DND-41 (cell line): ENCODE measurements around the gene INPP5J.
"Not testable (repeated sequence)": the region's sequence is repeated elsewhere in the genome, so short reads cannot be mapped to it uniquely, and the experiment has no call there.

Experiments
- ATAC-seq: fragments of 200-7000 bp; cut with Tn5 transposase; 3 replicates; pipeline ENCODE4 v1.9.1; 2021; ENCODE audit warnings: low read depth; ENCODE audit not compliant: insufficient read depth
- DNase-seq: peaks from one replicate; pipeline ENCODE4 v3.0.0-alpha.2; 2020
- H2AFZ ChIP-seq: 2 replicates; pipeline ENCODE4 v1.6.0; 2012; ENCODE audit warnings: low read depth, low read length
- H3K27ac ChIP-seq: 2 replicates; pipeline ENCODE4 v1.5.1; 2012; ENCODE audit warnings: low read length, inconsistent platforms
- H3K27me3 ChIP-seq: fragments of 200-600 bp; sonication (generic); 2 replicates; pipeline ENCODE4 v1.6.0; 2012; ENCODE audit warnings: low read length, mild to moderate bottlenecking, inconsistent platforms; ENCODE audit not compliant: insufficient read depth, poor library complexity
- H3K36me3 ChIP-seq: 2 replicates; pipeline ENCODE4 v1.5.1; 2012; ENCODE audit warnings: low read length, inconsistent platforms; ENCODE audit not compliant: insufficient read depth
- H3K4me1 ChIP-seq: 2 replicates; pipeline ENCODE4 v1.5.1; 2012; ENCODE audit warnings: mild to moderate bottlenecking, low read length; ENCODE audit not compliant: insufficient read depth
- H3K4me2 ChIP-seq: 2 replicates; pipeline ENCODE4 v1.6.0; 2012; ENCODE audit warnings: mild to moderate bottlenecking, moderate library complexity, low read length, inconsistent platforms; ENCODE audit not compliant: insufficient read depth
- H3K4me3 ChIP-seq, 2 experiments: fragments of 200-600 bp in 1 of 2; shearing (Covaris generic) in 1 of 2; 2 replicates each; pipeline ENCODE4 v1.5.1; 2012 to 2016; ENCODE audit warnings: inconsistent platforms in 2 of 2, low read length in 2 of 2, mild to moderate bottlenecking in 2 of 2, low read depth in 1 of 2, moderate library complexity in 1 of 2
- H3K79me2 ChIP-seq: 2 replicates; pipeline ENCODE4 v1.6.0; 2012; ENCODE audit warnings: low read length, inconsistent platforms; ENCODE audit not compliant: insufficient read depth
- H3K9ac ChIP-seq: 2 replicates; pipeline ENCODE4 v1.6.0; 2012; ENCODE audit warnings: low read depth, mild to moderate bottlenecking, inconsistent platforms, low read length, moderate library complexity
- H3K9me3 ChIP-seq: 2 replicates; pipeline ENCODE4 v1.5.1; 2012; ENCODE audit warnings: low read length, moderate library complexity, mild to moderate bottlenecking, inconsistent platforms; ENCODE audit not compliant: insufficient read depth, severe bottlenecking
- H4K20me1 ChIP-seq: 2 replicates; pipeline ENCODE4 v1.6.0; 2012; ENCODE audit warnings: low read length; ENCODE audit not compliant: insufficient read depth
- CTCF ChIP-seq: IDR thresholded peaks from 2 replicates; pipeline ENCODE4 v1.5.1; 2012; ENCODE audit warnings: borderline replicate concordance, low read length, moderate library complexity, mild to moderate bottlenecking; ENCODE audit not compliant: poor library complexity, severe bottlenecking; ENCODE audit errors: extremely low read depth
- EZH2 ChIP-seq: IDR thresholded peaks from 3 replicates; pipeline ENCODE4 v1.6.1; 2012; ENCODE audit warnings: borderline replicate concordance, low read depth, mild to moderate bottlenecking, moderate library complexity, low read length, inconsistent platforms; ENCODE audit not compliant: severe bottlenecking

INPP5J gene

GRCh38 chr22:31170971-31171370 is 48.2 kb downstream of the INPP5J start:
- Histone ChIP-seq H4K20me1 (peaks cover 6% of the 10 kb centered on the region; the same call in 1 of the 2 replicates), H3K4me2 (no peak overlapping the region), H3K27me3 (no peaks in the 10 kb centered on the region), H3K79me2 (peaks cover 65% of the 10 kb centered on the region), H2AFZ (no peak overlapping the region), H3K36me3 (peaks cover 15% of the 10 kb centered on the region), H3K4me1 (no peaks in the 10 kb centered on the region), H3K4me3 (no peak overlapping the region), H3K9me3 (no peaks in the 10 kb centered on the region), H3K27ac (no peak overlapping the region), H3K9ac (no peak overlapping the region)
- no peak for DNase-seq
- TF ChIP-seq EZH2 (no peak), CTCF (no peak)
- no peak for ATAC-seq

- not testable (repeated sequence) for H3K4me1 ChIP-seq, ATAC-seq, H4K20me1 ChIP-seq, H2AFZ ChIP-seq, H3K27ac ChIP-seq, H3K9ac ChIP-seq, H3K27me3 ChIP-seq, H3K4me3 ChIP-seq, H3K4me2 ChIP-seq, DNase-seq, H3K9me3 ChIP-seq
- H3K79me2 ChIP-seq: peaks cover 64% of the 10 kb centered on the region
- H3K36me3 ChIP-seq: peaks cover 16% of the 10 kb centered on the region
These were observed 49.0 kb downstream of the INPP5J start for GRCh38 chr22:31171734-31172133.

- Histone ChIP-seq H3K36me3 (peaks cover 12% of the 10 kb centered on the region; the same call in 1 of the 2 replicates), H3K4me1 (no peaks in the 10 kb centered on the region), H3K4me3 (no peak overlapping the region), H2AFZ (no peak overlapping the region), H3K4me2 (no peak overlapping the region), H3K9ac (no peak overlapping the region), H3K27ac (no peak overlapping the region), H4K20me1 (peaks cover 10% of the 10 kb centered on the region; the same call in 1 of the 2 replicates), H3K27me3 (no peaks in the 10 kb centered on the region), H3K79me2 (peaks cover 56% of the 10 kb centered on the region), H3K9me3 (no peaks in the 10 kb centered on the region)
- ATAC-seq: no peak
- TF ChIP-seq CTCF: no peak
- no peak for TF ChIP-seq EZH2
- no peak for DNase-seq
These were observed 50.8 kb downstream of the INPP5J start for GRCh38 chr22:31173386-31174145.

GRCh38 chr22:31176923-31177322 is 54.2 kb downstream of the INPP5J start:
- no peak for ATAC-seq
- Histone ChIP-seq H3K4me1 (no peaks in the 10 kb centered on the region), H3K27me3 (no peaks in the 10 kb centered on the region), H3K36me3 (peaks cover 16% of the 10 kb centered on the region; the same call in 1 of the 2 replicates), H4K20me1 (peaks cover 10% of the 10 kb centered on the region; the same call in 1 of the 2 replicates), H3K79me2 (peaks cover 43% of the 10 kb centered on the region), H2AFZ (no peak overlapping the region), H3K4me2 (no peak overlapping the region), H3K4me3 (no peak overlapping the region), H3K9ac (no peak overlapping the region), H3K27ac (no peak overlapping the region), H3K9me3 (no peaks in the 10 kb centered on the region)
- DNase-seq: no peak
- TF ChIP-seq CTCF: no peak
- no peak for TF ChIP-seq EZH2
